ENCODE measurements around the gene AGPAT4. TPM values are rescaled to one million over a fixed set of nuclear protein-coding genes. Genes with fewer than 3 reads are reported as not detected.

AGPAT4 gene
- total RNA-seq, 2 donors from 2014 or later = 3.6 to 9.2 TPM

DNA sequence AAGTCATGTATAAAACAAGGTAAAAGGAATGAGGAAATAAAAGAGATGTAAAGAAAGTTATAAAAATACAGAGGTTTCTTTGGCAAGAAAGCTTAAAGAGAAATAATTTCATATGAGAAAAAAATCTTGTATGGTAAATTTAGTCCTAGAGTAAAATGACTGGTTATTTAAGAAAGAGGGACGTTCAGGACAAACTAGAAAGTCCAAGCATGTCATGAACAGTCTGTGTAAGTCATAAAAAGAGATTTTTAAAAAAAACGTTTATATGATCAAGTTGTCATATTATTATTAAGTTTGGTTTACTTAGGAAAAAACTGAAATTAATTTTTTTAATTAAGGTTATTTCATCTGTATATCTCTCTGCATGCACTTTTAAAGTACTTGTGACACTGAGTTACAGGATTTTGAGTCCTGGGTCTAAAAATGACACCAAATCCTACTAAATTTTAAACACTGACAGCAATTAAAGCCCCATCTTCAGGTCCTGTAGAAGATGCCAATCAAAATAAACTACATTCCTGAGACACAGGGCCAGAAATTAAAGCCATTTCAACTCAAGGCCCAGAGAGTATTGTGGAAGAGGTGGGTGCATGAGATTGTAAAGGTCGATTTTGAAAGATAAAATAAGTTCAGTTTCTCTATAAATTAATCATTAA is 62.4 kb downstream of the AGPAT4 start:
- no peak overlapping the region for H3K9ac ChIP-seq (ENCODE audit: low read depth in 2 of 2, low read length in 2 of 2)
- intact Hi-C loops (cut with DNase I) = no loop called here
- H3K36me3 ChIP-seq = no peaks in the 10 kb centered on the region
- no peaks in the 10 kb centered on the region for H3K27me3 ChIP-seq
- no peak for TF ChIP-seq CTCF (IDR thresholded peaks at IDR 0.05)
- H3K4me3 ChIP-seq = no peak overlapping the region
- no peaks in the 10 kb centered on the region for H3K4me1 ChIP-seq
- DNase-seq = no peak
- no peak overlapping the region for H3K27ac ChIP-seq
- no peaks in the 10 kb centered on the region for H3K9me3 ChIP-seq

GRCh38 chr6:161210857-161211256 is 63.0 kb downstream of the AGPAT4 start:
- TF ChIP-seq CTCF (IDR thresholded peaks at IDR 0.05) = no peak
- intact Hi-C loops (cut with DNase I) = no loop called here
- no peaks in the 10 kb centered on the region for H3K27me3 ChIP-seq
- no peak for DNase-seq
- no peaks in the 10 kb centered on the region for H3K4me1 ChIP-seq
- no peak overlapping the region for H3K4me3 ChIP-seq
- no peaks in the 10 kb centered on the region for H3K36me3 ChIP-seq
- H3K9me3 ChIP-seq = no peaks in the 10 kb centered on the region
- no peak overlapping the region for H3K9ac ChIP-seq (ENCODE audit: low read depth in 2 of 2, low read length in 2 of 2)
- no peak overlapping the region for H3K27ac ChIP-seq

DNA sequence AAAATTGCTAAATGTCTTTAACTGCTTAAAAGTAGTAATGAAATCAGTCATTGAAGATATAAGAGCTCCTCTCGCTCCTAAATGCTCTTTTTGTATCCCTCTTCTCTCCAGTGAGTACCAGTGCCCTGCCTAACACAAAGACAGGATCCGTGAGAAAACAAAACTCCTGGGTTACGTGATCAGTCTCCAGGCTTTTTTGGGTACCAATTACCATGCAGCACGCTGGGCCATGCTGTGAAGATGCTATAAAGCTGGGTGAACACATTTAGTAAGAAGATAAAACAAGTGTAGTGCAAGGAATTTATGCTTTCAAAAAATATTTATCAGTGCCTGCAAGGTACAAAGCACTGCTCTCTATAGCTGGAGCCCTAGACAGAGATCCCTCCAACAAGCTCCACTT is 66.7 kb downstream of the AGPAT4 start:
- Histone ChIP-seq H3K9me3 (no peaks in the 10 kb centered on the region), H3K27ac (no peak overlapping the region), H3K36me3 (no peaks in the 10 kb centered on the region), H3K9ac (ENCODE audit: low read depth in 2 of 2, low read length in 2 of 2) (no peak overlapping the region), H3K4me3 (no peak overlapping the region), H3K4me1 (no peaks in the 10 kb centered on the region), H3K27me3 (no peaks in the 10 kb centered on the region)
- intact Hi-C loops (cut with DNase I) = no loop called here
- TF ChIP-seq CTCF (IDR thresholded peaks at IDR 0.05) = no peak
- no peak for DNase-seq

- Histone ChIP-seq H3K9me3 (no peaks in the 10 kb centered on the region), H3K9ac (ENCODE audit: low read depth in 2 of 2, low read length in 2 of 2) (no peak overlapping the region), H3K27ac (no peak overlapping the region), H3K27me3 (no peaks in the 10 kb centered on the region), H3K36me3 (no peaks in the 10 kb centered on the region), H3K4me3 (no peak overlapping the region), H3K4me1 (no peaks in the 10 kb centered on the region)
- no peak for TF ChIP-seq CTCF (IDR thresholded peaks at IDR 0.05)
- intact Hi-C loops (cut with DNase I) = no loop called here
- no peak for DNase-seq
Measured at GRCh38 chr6:161204866-161205557, 68.8 kb downstream of the AGPAT4 start.

GRCh38 chr6:161200610-161201370 is 73.1 kb downstream of the AGPAT4 start:
- Histone ChIP-seq H3K4me3 (no peak overlapping the region), H3K4me1 (no peaks in the 10 kb centered on the region), H3K9ac (ENCODE audit: low read depth in 2 of 2, low read length in 2 of 2) (no peak overlapping the region), H3K36me3 (no peaks in the 10 kb centered on the region), H3K27ac (no peak overlapping the region), H3K27me3 (no peaks in the 10 kb centered on the region), H3K9me3 (no peaks in the 10 kb centered on the region)
- DNase-seq = no peak
- no peak for TF ChIP-seq CTCF (IDR thresholded peaks at IDR 0.05)
- intact Hi-C loops (cut with DNase I) = no loop called here
